T follicular helper cell (primary cell): ENCODE data around the gene PDE8A.

Source experiments
- DNase-seq: peaks from one replicate; pipeline ENCODE4 v3.0.0-alpha.2; 2020; ENCODE audit warnings: low read depth

The PDE8A gene

DNA sequence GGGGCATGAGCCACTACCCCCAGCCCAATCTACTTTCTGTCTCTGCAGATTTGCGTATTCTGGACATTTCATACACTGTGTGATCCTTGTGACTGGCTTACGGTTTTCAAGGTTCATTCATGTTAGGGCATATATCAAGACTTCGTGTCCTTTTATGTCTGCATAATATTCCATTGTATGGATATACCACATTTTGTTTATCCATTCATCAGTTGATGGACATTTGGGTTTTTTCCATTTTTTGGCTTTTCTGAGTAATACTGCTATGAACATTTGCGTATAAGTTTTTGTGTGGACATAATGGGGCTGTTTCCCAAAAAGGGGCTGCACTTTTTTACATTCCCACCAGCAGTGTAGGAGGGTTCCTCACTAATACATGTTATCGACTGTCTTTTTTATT lies 106.6 kb downstream of the PDE8A start:
- no peak for DNase-seq

DNA sequence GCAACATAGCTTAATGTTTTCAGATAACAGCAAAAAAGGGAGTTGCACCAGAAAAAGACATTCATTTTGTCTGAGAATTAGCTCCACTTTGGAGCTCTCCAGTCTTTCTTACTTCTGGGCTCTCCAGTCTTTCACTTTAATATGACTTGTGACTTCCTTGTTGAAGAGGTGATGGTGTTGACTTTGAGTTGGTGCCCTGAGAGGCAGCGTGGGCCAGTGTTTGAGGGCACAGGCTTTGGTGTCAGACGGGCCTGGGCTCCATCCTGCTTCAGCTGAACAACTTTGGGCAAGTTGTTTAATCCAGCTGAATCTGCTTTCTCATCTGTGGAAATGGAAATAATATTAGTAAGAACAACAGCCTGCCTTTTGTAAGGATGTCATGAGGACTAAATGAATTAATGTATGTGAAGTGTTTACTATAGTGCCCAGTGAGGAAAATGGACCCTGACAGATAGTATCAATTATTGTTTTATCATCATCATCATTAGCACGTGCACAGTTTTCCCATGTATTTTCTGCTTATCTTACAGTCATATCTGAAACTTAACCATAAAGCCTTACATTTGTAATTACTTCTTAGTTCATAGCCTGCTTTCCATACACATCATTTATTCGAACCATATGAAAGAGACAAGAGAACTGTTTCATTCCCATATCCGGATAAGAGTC lies 108.4 kb downstream of the PDE8A start:
- DNase-seq, result no peak

DNA sequence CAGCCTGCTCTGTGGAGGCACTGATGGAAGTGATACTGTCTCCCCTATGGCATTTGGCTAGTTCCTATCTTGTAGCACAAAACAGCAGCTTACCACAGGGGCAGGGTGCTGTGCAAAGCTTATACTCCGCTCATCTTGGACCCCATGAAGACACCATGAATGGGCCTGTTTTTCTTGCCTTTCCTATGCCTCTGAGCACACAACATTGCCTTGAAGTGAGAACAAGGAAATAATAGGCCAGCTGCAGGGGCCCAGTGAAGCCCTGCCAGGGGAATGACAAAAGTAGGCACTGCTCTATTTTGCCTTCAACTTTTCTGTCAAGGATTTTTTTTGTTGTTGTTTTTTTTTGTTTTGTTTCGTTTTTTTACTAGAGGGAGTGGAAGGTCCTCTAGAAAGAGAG lies 110.3 kb downstream of the PDE8A start:
- no peak for DNase-seq

DNA sequence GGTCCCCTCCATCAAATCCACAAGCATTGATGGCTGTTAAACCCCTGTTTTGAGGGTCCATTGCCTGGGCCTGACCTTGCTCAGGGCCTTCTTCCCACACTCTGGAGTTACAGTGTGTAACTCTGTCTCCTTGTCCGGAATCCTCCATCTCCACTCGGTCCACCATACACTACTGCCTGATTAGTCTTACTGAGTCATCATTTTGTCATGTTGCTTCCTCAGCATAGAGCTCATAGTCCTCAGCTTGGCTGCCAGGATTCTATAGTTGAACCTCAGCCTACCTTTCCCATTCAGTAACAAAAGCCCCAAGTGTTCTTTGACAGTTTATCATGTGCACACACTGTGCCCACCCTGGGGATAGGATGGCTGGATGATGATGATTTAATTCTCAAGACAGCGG lies 113.0 kb downstream of the PDE8A start:
- DNase-seq, result no peak

DNA sequence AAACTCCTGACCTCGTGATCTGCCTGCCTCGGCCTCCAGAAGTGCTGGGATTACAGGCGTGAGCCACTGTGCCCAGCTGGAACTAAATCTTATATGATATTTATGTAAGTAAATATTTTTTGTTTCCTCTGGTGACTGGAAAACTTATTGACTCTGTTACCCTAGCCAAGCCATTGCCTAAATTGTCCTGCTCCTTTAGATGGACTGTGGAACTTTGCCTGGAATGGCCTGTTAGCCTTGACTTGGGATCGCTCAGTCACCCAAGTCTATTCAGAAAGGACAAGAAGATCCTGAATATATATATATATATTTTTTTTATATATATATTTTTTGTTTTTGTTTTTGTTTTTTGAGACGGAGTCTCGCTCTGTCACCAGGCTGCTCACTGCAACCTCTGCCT lies 113.9 kb downstream of the PDE8A start:
- no peak for DNase-seq

DNA sequence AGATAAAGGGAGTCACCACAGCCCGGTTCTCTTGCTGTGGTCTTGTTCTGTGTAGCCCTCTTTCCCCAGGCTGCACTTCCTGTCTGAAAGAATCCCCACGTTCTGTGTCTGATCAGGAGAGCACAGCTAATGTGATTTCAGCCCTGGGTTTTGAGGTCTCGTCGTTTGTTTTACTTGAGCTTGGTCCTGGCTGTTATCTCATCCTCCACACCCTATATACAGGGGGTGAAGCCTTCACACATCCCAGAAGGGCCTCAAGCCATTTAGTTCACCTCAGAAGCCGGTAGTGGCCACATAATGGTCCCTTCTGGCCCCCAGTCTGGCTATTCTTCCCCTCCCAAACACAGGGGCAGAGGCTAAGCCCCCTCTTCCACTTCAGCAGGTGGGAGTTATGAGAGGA lies 115.6 kb downstream of the PDE8A start:
- DNase-seq, result no peak

DNA sequence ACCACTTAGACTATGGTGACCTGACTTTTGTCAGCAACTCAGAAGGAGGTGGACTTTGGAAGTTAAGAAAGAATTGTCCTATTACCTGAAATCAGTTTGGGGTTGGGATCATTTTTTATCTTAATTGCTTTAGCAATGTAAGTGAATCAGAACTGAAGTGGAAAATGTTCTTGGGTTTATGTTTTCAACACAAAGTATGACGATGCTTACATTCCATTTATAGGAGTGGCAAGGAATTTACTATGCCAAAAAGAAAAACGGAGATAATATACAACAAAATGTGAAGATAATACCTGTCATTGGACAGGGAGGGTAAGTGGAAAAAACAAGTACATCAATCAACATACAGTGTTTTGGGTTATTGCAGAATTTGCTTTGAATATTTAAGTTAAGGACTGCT lies 116.1 kb downstream of the PDE8A start:
- DNase-seq, result no peak

DNA sequence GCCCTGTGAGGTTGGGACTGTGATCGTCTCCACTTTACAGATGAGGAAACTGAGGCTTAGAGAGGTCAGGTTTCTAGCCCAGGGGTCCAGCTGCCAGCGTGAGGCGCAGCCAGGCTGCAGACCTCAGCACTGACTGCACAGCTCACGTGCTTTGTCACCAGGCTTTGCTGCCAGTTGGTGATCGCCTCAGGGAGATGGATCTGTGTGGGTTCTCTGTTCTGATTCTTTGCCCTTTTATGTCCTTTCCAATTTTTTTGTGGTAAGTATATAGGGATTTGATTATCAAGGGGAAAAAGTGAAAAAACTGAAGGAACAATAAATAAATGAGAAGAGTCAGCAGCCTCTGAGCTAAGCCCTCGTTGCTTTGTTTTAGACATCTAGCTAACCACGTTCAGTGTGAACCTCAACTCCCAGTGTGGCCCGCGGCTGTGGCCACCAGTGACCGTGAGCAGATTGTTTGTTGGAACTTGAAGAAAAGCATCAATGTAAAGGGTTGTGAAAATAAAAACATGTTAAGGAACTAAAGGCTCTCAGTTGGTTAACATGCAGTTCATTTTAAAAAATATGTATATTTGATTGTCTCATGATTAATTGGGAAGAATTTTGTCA lies 117.6 kb downstream of the PDE8A start:
- DNase-seq, result no peak

DNA sequence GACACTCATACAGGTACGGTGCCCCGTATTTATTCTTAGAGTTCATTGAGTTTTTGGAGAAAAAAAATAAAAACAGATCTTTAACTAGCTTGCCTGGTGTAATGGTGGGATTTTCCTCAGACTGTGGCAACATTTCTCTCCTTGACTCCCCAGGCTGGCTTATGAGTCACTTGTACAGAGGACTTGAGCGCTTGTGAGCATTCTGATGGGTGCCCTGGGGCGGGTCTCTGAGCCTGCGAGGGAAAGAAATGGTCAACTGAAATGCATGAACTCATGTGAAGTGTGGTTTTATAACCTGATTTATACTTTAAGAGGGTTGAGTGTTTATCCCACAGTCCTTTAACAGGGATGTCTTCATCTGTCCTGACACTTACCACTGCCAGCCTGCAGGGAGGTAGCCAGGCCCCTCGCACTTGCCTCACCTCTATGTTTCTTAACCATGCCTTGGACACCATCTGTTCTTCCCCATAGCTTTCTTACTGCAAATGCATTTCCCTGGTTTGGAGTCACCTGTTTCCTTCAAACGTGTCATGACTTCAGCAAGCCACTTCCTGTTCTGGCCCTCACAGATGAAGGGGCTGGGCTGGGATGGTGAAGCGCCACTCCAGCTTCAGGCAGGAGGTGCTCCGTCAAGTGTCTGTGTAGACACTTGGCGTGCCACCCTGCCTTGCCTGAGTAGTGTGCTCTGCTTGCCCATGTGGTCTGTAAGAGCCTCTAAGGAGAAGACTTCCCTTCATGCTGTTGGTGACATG lies 118.7 kb downstream of the PDE8A start:
- peak; percentile 2 for DNase-seq

DNA sequence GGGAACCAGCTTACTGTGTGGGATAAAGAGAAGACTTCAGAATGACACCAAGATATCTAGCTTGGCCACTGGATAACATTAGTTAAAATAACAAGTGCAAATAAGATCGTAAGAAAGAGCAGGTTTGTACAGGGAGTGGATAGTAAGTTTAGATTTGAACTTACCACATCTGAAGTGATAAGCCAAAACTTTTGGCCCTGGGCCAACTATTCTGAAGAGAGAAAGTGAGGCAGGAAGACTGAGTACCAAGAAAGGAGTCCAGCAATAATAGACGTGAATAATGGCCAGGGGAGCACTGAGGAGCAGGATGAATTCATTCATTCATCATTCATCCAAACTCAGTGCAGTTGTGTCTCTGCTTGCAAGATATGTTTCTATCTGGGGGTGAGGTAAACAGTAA lies 122.9 kb downstream of the PDE8A start:
- no peak for DNase-seq

DNA sequence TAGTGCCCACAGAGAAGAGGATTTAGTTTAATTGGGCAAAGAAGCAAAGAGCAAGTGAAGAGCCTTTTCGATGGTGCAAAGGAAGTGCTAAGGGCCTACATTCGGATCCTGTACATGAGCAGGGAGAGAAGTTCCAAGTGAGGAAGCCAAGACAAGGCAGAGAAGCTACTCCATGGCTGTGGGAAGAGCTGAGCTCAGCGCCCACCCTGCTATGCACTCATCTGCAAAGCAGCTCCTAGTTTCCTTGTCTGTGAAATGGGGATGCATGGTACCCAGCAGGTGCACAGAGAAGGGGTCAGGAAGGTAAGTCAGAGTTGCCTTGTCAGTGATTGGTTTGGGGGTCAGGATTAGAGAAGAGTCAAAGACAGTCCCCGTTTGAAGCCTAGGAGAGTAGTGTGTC lies 126.5 kb downstream of the PDE8A start:
- no peak for DNase-seq

DNA sequence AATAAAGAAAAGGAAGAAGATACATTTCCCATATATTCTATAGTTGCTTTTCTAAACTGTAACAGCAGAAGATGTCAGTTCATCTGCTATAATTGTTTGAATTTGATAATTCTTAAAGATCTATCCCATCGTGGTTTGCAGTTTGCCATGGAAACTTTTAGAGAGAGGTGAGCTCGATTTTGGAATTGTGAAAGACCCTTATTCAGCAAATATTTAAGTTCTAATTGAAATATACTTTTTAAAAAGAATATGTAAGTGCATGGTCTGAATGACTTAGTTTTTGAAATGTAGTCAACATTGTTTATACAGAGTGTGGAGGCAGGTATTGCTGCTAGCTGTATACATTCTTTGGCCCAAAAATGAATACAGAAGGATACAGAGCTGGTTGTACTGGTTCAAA lies 127.7 kb downstream of the PDE8A start:
- no peak for DNase-seq

DNA sequence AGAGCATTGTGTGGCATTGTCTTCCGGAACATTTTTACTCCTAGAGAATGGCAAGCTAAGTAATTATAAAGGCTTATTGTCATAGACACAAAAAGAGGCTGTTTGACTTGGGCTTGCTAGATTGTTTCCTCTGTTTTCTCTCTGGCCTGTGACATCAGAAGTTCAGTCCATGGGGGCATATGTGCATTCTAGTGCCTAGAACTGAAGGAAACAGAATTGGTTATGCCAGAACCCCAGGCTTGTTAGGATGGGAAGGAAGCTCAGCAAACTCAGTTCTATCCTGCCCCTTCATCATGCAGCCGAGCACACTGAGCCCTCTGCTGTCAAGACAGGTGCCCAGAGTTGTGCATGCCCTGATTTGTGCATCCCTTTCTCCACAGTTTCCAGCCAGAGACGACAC lies 131.3 kb downstream of the PDE8A start:
- DNase-seq, result no peak

DNA sequence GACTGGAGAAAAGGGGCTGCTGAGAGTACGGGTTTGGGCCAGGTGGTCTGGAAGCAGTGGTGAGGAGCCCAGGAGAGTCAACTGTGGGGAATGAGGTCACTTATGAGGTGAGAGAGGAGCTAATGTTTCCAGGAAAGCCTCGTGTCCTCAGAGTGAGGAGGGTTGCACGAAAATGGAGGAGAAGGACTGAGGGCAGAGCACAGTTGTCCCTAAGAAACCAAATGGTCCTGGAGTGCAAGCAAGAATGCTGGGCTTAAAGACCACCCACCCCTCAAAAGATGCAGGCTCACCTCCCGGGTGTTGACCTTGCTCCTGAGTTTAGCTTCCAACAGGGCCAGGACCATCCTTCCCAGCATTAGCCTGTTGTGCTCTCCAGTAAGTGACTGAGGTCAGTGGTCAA lies 133.2 kb downstream of the PDE8A start:
- no peak for DNase-seq

DNA sequence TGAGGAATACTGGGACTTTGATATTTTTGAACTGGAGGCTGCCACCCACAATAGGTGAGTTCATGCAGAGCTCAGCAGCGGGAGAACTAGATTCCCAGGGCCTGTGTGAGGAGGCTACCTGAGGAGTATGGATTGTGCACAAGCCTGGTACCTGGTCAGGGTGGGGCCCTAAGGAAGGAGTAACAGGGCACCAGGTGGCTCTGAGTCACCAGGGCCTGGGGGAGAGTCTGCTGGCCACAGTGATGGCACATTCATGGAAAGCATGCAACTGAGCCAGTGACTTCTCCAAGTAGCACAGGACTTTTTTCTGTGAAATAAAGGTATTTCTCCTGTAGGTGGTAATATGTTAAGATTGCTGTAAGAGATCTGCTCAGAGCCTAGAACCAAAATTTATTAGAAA lies 134.4 kb downstream of the PDE8A start:
- DNase-seq, result no peak

DNA sequence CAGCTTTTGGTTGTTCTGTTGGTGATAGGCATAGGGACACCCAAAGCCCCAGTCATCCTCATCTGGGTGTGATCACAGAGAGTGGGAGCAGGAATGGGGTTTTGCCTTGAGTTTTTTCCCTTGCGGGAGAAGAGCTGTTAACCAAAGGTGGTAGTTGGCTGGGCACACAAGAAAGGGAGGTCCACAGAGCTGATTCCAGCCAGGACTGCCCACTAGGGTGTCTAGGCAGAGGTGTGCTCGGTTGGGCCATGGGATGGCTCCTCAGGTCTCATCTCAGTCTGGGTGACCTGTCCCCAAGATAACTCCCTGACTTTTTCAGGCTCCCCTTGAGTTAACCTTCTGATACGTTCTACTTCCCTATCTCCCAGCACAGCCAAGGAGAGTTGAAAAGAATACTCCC lies 134.8 kb downstream of the PDE8A start:
- no peak for DNase-seq

DNA sequence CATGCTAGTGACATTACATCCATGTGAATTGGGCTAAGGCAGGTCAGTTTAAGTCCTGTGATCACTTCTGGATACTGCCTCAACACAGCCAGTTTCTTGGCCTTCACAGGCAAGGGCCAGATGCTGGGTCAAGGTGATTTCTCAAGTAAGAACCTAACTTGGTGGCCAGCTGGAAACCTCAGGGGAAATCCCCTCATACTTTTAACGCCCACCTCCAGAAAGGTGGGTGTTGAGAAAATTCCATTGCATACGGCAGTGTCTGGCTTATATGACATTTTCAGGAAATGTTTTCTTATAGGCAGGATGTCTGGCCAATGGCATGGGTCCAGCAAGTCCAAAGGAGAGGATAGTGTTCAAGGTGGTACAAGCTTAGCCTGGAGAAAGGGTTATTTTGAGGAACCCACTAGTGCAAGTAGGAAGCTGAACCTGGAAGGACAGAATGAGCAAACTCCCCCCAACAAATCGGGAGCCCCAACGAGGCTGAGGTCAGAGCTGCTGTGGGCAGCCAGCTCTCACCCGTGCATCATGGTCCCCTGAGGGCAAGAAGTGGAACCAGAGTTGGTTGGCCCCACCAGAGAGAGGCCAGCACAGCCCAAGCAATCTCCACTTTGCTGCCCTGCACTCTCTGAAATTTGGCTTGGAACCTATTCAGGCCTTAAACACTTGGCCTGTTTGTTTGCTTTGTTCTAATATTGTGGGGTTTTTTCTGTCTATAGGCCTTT lies 135.4 kb downstream of the PDE8A start:
- no peak for DNase-seq

DNA sequence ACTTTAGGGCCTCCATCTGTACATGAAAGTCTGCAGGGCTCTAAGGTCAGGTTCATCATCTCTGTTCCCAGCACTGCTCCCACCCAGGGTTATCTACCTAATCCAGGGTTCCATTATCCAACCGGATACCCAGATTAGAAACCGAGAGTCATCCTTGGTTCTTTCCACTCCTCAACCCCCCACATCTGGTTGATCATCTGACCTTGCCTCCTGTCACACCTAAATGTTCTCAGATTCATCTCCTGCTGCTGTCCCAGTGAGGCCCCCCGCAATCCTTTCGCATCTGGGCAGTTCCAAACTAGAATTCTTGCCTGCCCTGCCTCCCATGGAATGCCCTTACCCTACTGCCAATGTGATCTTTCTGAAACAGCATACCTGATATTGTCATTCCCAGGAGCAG lies 136.5 kb downstream of the PDE8A start:
- DNase-seq, result no peak

DNA sequence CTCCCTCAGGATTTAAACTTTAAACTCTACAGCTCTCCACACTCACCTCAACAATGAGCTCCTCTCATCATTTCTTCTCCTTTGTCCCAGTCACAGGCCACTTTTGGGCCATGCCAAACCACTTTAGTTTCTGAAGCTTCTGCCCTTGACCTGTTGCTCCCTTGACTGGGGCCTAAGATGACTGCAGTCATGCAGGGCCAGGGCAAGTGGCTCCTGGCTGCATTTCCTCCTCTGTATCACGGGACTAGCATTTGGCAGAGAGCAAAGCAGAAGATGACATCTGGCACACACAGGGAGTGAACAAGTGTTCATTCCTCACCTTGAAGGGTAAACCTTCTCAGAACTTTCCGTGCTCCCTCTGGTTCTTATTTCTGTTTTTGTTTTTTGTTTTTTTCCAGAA lies 136.9 kb downstream of the PDE8A start:
- no peak for DNase-seq

DNA sequence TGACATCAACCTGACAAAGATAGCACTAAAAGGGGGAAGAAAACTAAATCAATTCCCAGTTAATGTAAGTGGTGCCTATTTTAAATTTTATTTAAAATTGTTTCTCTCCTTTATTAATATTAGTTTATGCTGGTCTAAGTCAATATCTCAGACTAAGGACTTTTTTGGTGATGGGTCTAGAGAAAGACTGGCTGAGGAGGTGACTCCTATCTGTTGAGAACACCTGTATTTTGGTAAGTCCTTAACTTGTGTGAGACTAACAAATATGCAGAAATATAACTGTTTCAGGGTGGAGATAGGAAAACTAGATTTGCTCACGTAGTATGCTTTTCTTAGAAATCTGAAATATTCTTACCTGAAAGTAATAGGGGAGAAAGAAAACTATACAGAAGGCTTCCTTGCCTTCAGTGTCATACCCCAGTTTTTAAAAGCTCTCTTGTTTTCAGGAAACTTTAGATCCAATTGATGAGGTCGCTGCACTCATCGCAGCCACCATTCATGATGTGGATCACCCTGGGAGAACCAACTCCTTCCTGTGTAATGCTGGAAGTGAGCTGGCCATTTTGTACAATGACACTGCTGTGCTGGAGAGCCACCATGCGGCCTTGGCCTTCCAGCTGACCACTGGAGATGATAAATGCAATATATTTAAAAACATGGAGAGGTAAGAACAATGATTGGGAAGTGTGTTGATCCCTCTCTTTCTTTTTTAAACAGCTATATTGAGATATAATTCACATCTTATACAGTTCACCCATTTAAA lies 138.9 kb downstream of the PDE8A start:
- DNase-seq, result no peak

DNA sequence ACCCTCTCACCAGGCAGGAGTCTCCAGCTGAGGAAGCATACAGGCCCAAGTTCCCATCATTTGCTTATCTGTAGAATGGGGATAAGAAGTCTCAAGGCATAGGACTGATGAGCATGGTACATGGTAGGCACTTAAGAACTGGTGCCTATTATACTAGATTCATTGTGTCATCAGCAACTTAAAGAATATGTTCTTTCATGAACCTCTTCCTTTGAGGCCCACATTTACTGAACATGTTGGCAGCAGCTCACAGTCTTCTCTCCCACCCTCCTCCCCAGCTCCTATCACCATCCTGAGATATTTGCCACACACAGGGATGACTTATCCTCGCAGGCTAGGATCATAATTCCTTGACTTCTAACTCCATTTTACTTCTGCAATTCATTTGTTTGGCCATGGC lies 142.5 kb downstream of the PDE8A start:
- DNase-seq, result no peak

DNA sequence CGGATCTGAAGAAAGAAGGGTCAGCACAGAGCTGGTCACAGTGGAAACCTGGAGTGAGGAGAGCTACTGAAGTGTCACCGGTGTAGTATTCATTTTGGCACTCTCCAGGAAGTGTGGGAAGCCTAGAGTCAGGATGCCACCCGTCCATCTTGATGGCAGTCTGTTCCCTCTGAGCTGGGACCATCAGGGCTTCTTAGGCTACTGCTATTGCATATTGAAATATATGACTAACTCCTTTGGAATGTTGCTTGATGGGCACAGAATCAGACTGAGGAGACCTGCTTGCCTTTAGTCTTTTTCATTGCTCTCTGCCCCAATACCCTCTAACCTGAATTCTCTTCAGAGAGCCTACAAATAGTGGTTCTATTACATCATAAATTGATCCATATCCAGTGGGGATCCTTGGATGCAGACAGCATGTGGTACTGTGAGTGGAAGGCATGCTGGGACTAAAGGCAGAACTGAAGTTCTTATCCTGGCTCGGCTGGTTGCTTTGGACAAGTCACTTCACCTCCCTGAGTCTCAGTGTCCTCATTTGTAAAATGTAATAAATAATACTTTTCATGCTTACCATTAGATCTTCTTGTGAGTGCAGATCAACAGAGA lies 143.5 kb downstream of the PDE8A start:
- no peak for DNase-seq
